ENCODE measurements around the gene SNUPN. TPM values are rescaled to one million over a fixed set of nuclear protein-coding genes. Genes with fewer than 3 reads are reported as not detected.

The SNUPN gene
- total and polyA plus RNA-seq, 2 of the 8 experiments (the other 6 are each of a cell fraction or from before 2014, with no cell fraction given), result 13.3 to 28.2 TPM

DNA sequence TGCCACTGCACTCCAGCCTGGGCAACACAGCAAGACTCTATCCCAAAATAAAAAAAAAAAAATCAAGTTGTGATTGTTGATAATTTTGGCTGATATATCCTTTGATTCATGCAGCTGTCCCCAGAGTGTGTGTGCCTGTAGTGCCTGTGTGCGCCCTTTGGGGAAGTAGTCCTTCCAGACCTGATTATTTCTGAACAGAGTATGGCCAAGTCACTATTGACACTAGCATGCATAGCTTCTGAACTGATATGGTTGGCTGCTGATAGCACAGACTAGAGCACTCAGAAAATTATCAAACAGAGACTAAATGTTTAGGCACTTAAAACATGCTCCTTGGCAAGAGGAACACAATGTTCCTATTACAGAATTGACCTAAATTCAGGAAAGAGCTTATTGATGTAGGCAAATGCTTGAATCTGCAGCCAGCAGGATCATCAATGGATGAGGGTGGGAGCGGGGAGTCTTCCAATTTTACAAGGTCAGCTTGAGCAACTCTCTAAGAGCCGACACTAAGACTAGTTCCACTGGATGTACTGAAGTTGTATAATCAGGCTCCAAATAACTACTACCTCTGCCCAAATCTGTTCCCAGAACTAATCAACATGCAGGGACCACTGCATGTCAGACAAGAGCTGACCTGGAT lies 28.7 kb downstream of the SNUPN start (continued):
- TF ChIP-seq, protein P1, sequence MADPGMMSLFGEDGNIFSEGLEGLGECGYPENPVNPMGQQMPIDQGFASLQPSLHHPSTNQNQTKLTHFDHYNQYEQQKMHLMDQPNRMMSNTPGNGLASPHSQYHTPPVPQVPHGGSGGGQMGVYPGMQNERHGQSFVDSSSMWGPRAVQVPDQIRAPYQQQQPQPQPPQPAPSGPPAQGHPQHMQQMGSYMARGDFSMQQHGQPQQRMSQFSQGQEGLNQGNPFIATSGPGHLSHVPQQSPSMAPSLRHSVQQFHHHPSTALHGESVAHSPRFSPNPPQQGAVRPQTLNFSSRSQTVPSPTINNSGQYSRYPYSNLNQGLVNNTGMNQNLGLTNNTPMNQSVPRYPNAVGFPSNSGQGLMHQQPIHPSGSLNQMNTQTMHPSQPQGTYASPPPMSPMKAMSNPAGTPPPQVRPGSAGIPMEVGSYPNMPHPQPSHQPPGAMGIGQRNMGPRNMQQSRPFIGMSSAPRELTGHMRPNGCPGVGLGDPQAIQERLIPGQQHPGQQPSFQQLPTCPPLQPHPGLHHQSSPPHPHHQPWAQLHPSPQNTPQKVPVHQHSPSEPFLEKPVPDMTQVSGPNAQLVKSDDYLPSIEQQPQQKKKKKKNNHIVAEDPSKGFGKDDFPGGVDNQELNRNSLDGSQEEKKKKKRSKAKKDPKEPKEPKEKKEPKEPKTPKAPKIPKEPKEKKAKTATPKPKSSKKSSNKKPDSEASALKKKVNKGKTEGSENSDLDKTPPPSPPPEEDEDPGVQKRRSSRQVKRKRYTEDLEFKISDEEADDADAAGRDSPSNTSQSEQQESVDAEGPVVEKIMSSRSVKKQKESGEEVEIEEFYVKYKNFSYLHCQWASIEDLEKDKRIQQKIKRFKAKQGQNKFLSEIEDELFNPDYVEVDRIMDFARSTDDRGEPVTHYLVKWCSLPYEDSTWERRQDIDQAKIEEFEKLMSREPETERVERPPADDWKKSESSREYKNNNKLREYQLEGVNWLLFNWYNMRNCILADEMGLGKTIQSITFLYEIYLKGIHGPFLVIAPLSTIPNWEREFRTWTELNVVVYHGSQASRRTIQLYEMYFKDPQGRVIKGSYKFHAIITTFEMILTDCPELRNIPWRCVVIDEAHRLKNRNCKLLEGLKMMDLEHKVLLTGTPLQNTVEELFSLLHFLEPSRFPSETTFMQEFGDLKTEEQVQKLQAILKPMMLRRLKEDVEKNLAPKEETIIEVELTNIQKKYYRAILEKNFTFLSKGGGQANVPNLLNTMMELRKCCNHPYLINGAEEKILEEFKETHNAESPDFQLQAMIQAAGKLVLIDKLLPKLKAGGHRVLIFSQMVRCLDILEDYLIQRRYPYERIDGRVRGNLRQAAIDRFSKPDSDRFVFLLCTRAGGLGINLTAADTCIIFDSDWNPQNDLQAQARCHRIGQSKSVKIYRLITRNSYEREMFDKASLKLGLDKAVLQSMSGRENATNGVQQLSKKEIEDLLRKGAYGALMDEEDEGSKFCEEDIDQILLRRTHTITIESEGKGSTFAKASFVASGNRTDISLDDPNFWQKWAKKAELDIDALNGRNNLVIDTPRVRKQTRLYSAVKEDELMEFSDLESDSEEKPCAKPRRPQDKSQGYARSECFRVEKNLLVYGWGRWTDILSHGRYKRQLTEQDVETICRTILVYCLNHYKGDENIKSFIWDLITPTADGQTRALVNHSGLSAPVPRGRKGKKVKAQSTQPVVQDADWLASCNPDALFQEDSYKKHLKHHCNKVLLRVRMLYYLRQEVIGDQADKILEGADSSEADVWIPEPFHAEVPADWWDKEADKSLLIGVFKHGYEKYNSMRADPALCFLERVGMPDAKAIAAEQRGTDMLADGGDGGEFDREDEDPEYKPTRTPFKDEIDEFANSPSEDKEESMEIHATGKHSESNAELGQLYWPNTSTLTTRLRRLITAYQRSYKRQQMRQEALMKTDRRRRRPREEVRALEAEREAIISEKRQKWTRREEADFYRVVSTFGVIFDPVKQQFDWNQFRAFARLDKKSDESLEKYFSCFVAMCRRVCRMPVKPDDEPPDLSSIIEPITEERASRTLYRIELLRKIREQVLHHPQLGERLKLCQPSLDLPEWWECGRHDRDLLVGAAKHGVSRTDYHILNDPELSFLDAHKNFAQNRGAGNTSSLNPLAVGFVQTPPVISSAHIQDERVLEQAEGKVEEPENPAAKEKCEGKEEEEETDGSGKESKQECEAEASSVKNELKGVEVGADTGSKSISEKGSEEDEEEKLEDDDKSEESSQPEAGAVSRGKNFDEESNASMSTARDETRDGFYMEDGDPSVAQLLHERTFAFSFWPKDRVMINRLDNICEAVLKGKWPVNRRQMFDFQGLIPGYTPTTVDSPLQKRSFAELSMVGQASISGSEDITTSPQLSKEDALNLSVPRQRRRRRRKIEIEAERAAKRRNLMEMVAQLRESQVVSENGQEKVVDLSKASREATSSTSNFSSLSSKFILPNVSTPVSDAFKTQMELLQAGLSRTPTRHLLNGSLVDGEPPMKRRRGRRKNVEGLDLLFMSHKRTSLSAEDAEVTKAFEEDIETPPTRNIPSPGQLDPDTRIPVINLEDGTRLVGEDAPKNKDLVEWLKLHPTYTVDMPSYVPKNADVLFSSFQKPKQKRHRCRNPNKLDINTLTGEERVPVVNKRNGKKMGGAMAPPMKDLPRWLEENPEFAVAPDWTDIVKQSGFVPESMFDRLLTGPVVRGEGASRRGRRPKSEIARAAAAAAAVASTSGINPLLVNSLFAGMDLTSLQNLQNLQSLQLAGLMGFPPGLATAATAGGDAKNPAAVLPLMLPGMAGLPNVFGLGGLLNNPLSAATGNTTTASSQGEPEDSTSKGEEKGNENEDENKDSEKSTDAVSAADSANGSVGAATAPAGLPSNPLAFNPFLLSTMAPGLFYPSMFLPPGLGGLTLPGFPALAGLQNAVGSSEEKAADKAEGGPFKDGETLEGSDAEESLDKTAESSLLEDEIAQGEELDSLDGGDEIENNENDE (IDR thresholded peaks at IDR 0.05; ENCODE audit: insufficient replicate concordance, low read length), result no peak
- no peak for TF ChIP-seq SIN3A (conservative IDR thresholded peaks at IDR 0.05 in 1 of 2, IDR thresholded peaks at IDR 0.05 in 1 of 2; ENCODE audit: low read depth in 1 of 2, low read length in 2 of 2)
- TF ChIP-seq HDAC6 (IDR thresholded peaks at IDR 0.05; ENCODE audit: low read depth, low read length), result no peak
- TF ChIP-seq HDAC2 (IDR thresholded peaks at IDR 0.05; ENCODE audit: borderline replicate concordance in 1 of 2, low read depth in 2 of 2, low read length in 2 of 2), result no peak
- no peak for TF ChIP-seq JUN (IDR thresholded peaks at IDR 0.05; ENCODE audit: low read depth, low read length)
- TF ChIP-seq RBBP5 (IDR thresholded peaks at IDR 0.05; ENCODE audit: borderline replicate concordance, low read depth, low read length), result no peak

Measured in H1 (cell line).